ENCODE results near the gene PIN4. TPM values are rescaled to one million over a fixed set of nuclear protein-coding genes. Genes with fewer than 3 reads are reported as not detected.

The PIN4 gene
- total RNA-seq, 1 donor = 1.3 TPM

Other genes starting within 250 kb of the PIN4 start
- gene RTL5, start 49.8 kb upstream of the PIN4 start, total RNA-seq = 4.6 TPM
- gene ERCC6L, start 57.3 kb downstream of the PIN4 start, total RNA-seq = 0.27 TPM
- 1,689 TPM for gene RPS4X, start 95.5 kb downstream of the PIN4 start, total RNA-seq
- gene CITED1, start 124.2 kb downstream of the PIN4 start, total RNA-seq = not detected